ENCODE measurements around the gene SRL.

The SRL gene

GRCh38 chr16:4183237-4184037 lies 58.4 kb downstream of the SRL start:
- Histone ChIP-seq H3K79me2 (ENCODE audit: control insufficient read depth, insufficient read depth, low read length, unreplicated experiment) (no peaks in the 10 kb centered on the region), H3K27ac (ENCODE audit: low read depth, low read length) (peak overlapping the region; percentile 87), H3K4me3 (ENCODE audit: low read depth, low read length) (peak overlapping the region; percentile 89), H3K27me3 (ENCODE audit: insufficient read depth, low read length) (no peaks in the 10 kb centered on the region), H3K36me3 (ENCODE audit: insufficient read depth, low read length) (no peaks in the 10 kb centered on the region), H3K4me1 (ENCODE audit: control insufficient read depth, insufficient read depth, low read length, unreplicated experiment) (no peaks in the 10 kb centered on the region), H2AFZ (ENCODE audit: low read length, unreplicated experiment) (peak overlapping the region; percentile 70)

- H3K4me3 ChIP-seq (ENCODE audit: low read depth, low read length) = peak overlapping the region; percentile 89
- H3K27ac ChIP-seq (ENCODE audit: low read depth, low read length) = peak overlapping the region; percentile 87
- peak overlapping the region; percentile 70 for H2AFZ ChIP-seq (ENCODE audit: low read length, unreplicated experiment)
These were observed 59.2 kb downstream of the SRL start for GRCh38 chr16:4182581-4183236.

GRCh38 chr16:4180511-4180910 lies 61.4 kb downstream of the SRL start:
- no peaks in the 10 kb centered on the region for H3K36me3 ChIP-seq (ENCODE audit: insufficient read depth, low read length)
- H2AFZ ChIP-seq (ENCODE audit: low read length, unreplicated experiment) = no peak overlapping the region
- H3K27me3 ChIP-seq (ENCODE audit: insufficient read depth, low read length) = no peaks in the 10 kb centered on the region
- no peak overlapping the region for H3K27ac ChIP-seq (ENCODE audit: low read depth, low read length)
- H3K79me2 ChIP-seq (ENCODE audit: control insufficient read depth, insufficient read depth, low read length, unreplicated experiment) = no peaks in the 10 kb centered on the region
- no peak overlapping the region for H3K4me3 ChIP-seq (ENCODE audit: low read depth, low read length)
- H3K4me1 ChIP-seq (ENCODE audit: control insufficient read depth, insufficient read depth, low read length, unreplicated experiment) = peaks cover 9% of the 10 kb centered on the region

More at GRCh38 chr16:4182581-4183236, 59.2 kb downstream of the SRL start:
- Histone ChIP-seq H3K27me3 (ENCODE audit: insufficient read depth, low read length) (no peaks in the 10 kb centered on the region), H3K36me3 (ENCODE audit: insufficient read depth, low read length) (no peaks in the 10 kb centered on the region), H3K4me1 (ENCODE audit: control insufficient read depth, insufficient read depth, low read length, unreplicated experiment) (no peaks in the 10 kb centered on the region), H3K79me2 (ENCODE audit: control insufficient read depth, insufficient read depth, low read length, unreplicated experiment) (no peaks in the 10 kb centered on the region)

DNA sequence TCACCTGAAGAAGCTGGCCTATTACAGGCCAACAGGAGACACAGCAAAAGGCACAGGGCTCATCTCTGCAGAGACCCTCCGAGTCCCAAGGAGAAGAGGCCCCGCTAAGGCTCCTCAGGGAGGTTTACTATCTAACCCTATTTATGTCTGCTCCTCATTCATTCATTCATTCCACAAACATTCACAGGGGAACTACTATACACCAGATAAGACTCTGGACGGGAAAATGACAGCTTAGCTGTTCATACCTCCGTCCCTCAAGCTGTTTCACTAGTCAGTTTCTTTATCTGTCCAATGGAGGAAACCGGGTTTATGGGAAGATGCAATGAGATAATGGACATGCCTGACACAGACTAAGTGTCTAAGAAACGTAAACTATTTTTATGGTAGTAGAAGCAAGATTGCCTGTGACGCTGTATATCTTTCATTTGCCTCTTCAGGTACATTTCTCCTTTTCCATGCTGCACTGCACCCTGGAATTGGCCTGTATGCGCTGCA lies 62.1 kb downstream of the SRL start:
- Histone ChIP-seq H3K36me3 (ENCODE audit: insufficient read depth, low read length) (no peaks in the 10 kb centered on the region), H3K4me3 (ENCODE audit: low read depth, low read length) (no peak overlapping the region), H3K27ac (ENCODE audit: low read depth, low read length) (no peak overlapping the region), H3K27me3 (ENCODE audit: insufficient read depth, low read length) (no peaks in the 10 kb centered on the region), H3K79me2 (ENCODE audit: control insufficient read depth, insufficient read depth, low read length, unreplicated experiment) (no peaks in the 10 kb centered on the region), H2AFZ (ENCODE audit: low read length, unreplicated experiment) (no peak overlapping the region), H3K4me1 (ENCODE audit: control insufficient read depth, insufficient read depth, low read length, unreplicated experiment) (peaks cover 9% of the 10 kb centered on the region)

GRCh38 chr16:4179020-4179419 lies 62.9 kb downstream of the SRL start:
- H3K4me3 ChIP-seq (ENCODE audit: low read depth, low read length) = no peak overlapping the region
- no peak overlapping the region for H2AFZ ChIP-seq (ENCODE audit: low read length, unreplicated experiment)
- no peaks in the 10 kb centered on the region for H3K79me2 ChIP-seq (ENCODE audit: control insufficient read depth, insufficient read depth, low read length, unreplicated experiment)
- peaks cover 9% of the 10 kb centered on the region for H3K4me1 ChIP-seq (ENCODE audit: control insufficient read depth, insufficient read depth, low read length, unreplicated experiment)
- H3K36me3 ChIP-seq (ENCODE audit: insufficient read depth, low read length) = no peaks in the 10 kb centered on the region
- no peak overlapping the region for H3K27ac ChIP-seq (ENCODE audit: low read depth, low read length)
- H3K27me3 ChIP-seq (ENCODE audit: insufficient read depth, low read length) = no peaks in the 10 kb centered on the region

- Histone ChIP-seq H3K27me3 (ENCODE audit: insufficient read depth, low read length) (no peaks in the 10 kb centered on the region), H3K4me1 (ENCODE audit: control insufficient read depth, insufficient read depth, low read length, unreplicated experiment) (peaks cover 9% of the 10 kb centered on the region)
These were observed 63.3 kb downstream of the SRL start for GRCh38 chr16:4178468-4179010.

GRCh38 chr16:4176906-4177417 lies 64.9 kb downstream of the SRL start:
- Histone ChIP-seq H3K4me3 (ENCODE audit: low read depth, low read length) (no peak overlapping the region), H3K27me3 (ENCODE audit: insufficient read depth, low read length) (no peaks in the 10 kb centered on the region), H3K36me3 (ENCODE audit: insufficient read depth, low read length) (no peaks in the 10 kb centered on the region), H3K27ac (ENCODE audit: low read depth, low read length) (no peak overlapping the region), H3K79me2 (ENCODE audit: control insufficient read depth, insufficient read depth, low read length, unreplicated experiment) (no peaks in the 10 kb centered on the region), H3K4me1 (ENCODE audit: control insufficient read depth, insufficient read depth, low read length, unreplicated experiment) (peaks cover 9% of the 10 kb centered on the region), H2AFZ (ENCODE audit: low read length, unreplicated experiment) (no peak overlapping the region)

More at GRCh38 chr16:4178468-4179010, 63.3 kb downstream of the SRL start:
- Histone ChIP-seq H3K79me2 (ENCODE audit: control insufficient read depth, insufficient read depth, low read length, unreplicated experiment) (no peaks in the 10 kb centered on the region), H3K4me3 (ENCODE audit: low read depth, low read length) (no peak overlapping the region), H2AFZ (ENCODE audit: low read length, unreplicated experiment) (no peak overlapping the region), H3K36me3 (ENCODE audit: insufficient read depth, low read length) (no peaks in the 10 kb centered on the region), H3K27ac (ENCODE audit: low read depth, low read length) (no peak overlapping the region)

DNA sequence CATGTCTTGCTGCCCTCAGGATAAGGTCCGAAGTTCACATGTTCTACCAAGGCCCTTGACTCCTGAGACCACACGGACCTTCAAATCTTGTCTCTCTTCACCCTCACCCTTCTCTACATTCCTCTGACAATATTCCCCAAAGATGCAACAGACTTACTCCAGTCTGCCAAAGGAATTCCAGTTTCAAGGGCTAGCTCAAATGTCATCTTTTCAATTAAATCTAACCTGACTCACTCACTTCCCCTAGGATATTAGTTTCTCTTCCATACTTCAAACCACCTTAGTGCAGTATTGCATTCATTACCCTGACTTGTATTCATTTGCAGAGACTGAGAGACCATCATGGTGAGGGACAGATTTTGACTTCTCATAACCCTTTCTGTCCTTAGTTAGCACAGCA lies 66.0 kb downstream of the SRL start:
- Histone ChIP-seq H3K4me1 (ENCODE audit: control insufficient read depth, insufficient read depth, low read length, unreplicated experiment) (peaks cover 9% of the 10 kb centered on the region), H3K27ac (ENCODE audit: low read depth, low read length) (no peak overlapping the region), H3K36me3 (ENCODE audit: insufficient read depth, low read length) (no peaks in the 10 kb centered on the region), H2AFZ (ENCODE audit: low read length, unreplicated experiment) (no peak overlapping the region), H3K79me2 (ENCODE audit: control insufficient read depth, insufficient read depth, low read length, unreplicated experiment) (no peaks in the 10 kb centered on the region), H3K4me3 (ENCODE audit: low read depth, low read length) (no peak overlapping the region), H3K27me3 (ENCODE audit: insufficient read depth, low read length) (no peaks in the 10 kb centered on the region)

- Histone ChIP-seq H3K79me2 (ENCODE audit: control insufficient read depth, insufficient read depth, low read length, unreplicated experiment) (no peaks in the 10 kb centered on the region), H3K4me3 (ENCODE audit: low read depth, low read length) (no peak overlapping the region), H3K4me1 (ENCODE audit: control insufficient read depth, insufficient read depth, low read length, unreplicated experiment) (peaks cover 5% of the 10 kb centered on the region), H3K36me3 (ENCODE audit: insufficient read depth, low read length) (no peaks in the 10 kb centered on the region), H3K27me3 (ENCODE audit: insufficient read depth, low read length) (no peaks in the 10 kb centered on the region), H2AFZ (ENCODE audit: low read length, unreplicated experiment) (no peak overlapping the region), H3K27ac (ENCODE audit: low read depth, low read length) (no peak overlapping the region)
These were observed 69.8 kb downstream of the SRL start for GRCh38 chr16:4172070-4172469.

GRCh38 chr16:4169415-4169814 lies 72.5 kb downstream of the SRL start:
- Histone ChIP-seq H3K27ac (ENCODE audit: low read depth, low read length) (no peak overlapping the region), H2AFZ (ENCODE audit: low read length, unreplicated experiment) (no peak overlapping the region), H3K27me3 (ENCODE audit: insufficient read depth, low read length) (no peaks in the 10 kb centered on the region), H3K4me1 (ENCODE audit: control insufficient read depth, insufficient read depth, low read length, unreplicated experiment) (no peaks in the 10 kb centered on the region), H3K4me3 (ENCODE audit: low read depth, low read length) (no peak overlapping the region), H3K36me3 (ENCODE audit: insufficient read depth, low read length) (no peaks in the 10 kb centered on the region), H3K79me2 (ENCODE audit: control insufficient read depth, insufficient read depth, low read length, unreplicated experiment) (no peaks in the 10 kb centered on the region)

All from ACC112 (cell line).